Measurements from ENCODE around the gene FASTKD3. TPM values are rescaled to one million over a fixed set of nuclear protein-coding genes. Genes with fewer than 3 reads are reported as not detected.

The FASTKD3 gene
- total RNA-seq, 1 donor from 2014 or later: 5.8 TPM

- Mint-ChIP-seq H3K4me1 (ENCODE audit: unreplicated experiment) (peaks cover 12% of the 10 kb centered on the region), H3K9me3 (ENCODE audit: unreplicated experiment) (no peaks in the 10 kb centered on the region), H3K27me3 (ENCODE audit: unreplicated experiment) (no peaks in the 10 kb centered on the region), H3K27ac (ENCODE audit: unreplicated experiment) (no peak overlapping the region), H3K36me3 (ENCODE audit: unreplicated experiment) (peaks cover 62% of the 10 kb centered on the region), H3K4me3 (ENCODE audit: unreplicated experiment) (no peak overlapping the region)
- DNase-seq (ENCODE audit: extremely low spot score, unreplicated experiment): no peak
- no peak for TF ChIP-seq CTCF (IDR thresholded peaks at IDR 0.05)
These were observed 9.6 kb upstream of the FASTKD3 start for GRCh38 chr5:7878381-7878873.

- Mint-ChIP-seq H3K27ac (ENCODE audit: unreplicated experiment) (no peak overlapping the region), H3K27me3 (ENCODE audit: unreplicated experiment) (no peaks in the 10 kb centered on the region), H3K36me3 (ENCODE audit: unreplicated experiment) (peaks cover 59% of the 10 kb centered on the region), H3K9me3 (ENCODE audit: unreplicated experiment) (no peaks in the 10 kb centered on the region), H3K4me3 (ENCODE audit: unreplicated experiment) (no peak overlapping the region), H3K4me1 (ENCODE audit: unreplicated experiment) (peaks cover 12% of the 10 kb centered on the region)
- no peak for DNase-seq (ENCODE audit: extremely low spot score, unreplicated experiment)
- no peak for TF ChIP-seq CTCF (IDR thresholded peaks at IDR 0.05)
These were observed 9.0 kb upstream of the FASTKD3 start for GRCh38 chr5:7877851-7878250.

GRCh38 chr5:7876867-7877266 lies 8.0 kb upstream of the FASTKD3 start:
- H3K4me1 Mint-ChIP-seq (ENCODE audit: unreplicated experiment): peaks cover 12% of the 10 kb centered on the region
- no peaks in the 10 kb centered on the region for H3K27me3 Mint-ChIP-seq (ENCODE audit: unreplicated experiment)
- no peaks in the 10 kb centered on the region for H3K9me3 Mint-ChIP-seq (ENCODE audit: unreplicated experiment)
- H3K27ac Mint-ChIP-seq (ENCODE audit: unreplicated experiment): no peak overlapping the region
- DNase-seq (ENCODE audit: extremely low spot score, unreplicated experiment): no peak
- no peak overlapping the region for H3K4me3 Mint-ChIP-seq (ENCODE audit: unreplicated experiment)
- H3K36me3 Mint-ChIP-seq (ENCODE audit: unreplicated experiment): peaks cover 53% of the 10 kb centered on the region
- TF ChIP-seq CTCF (IDR thresholded peaks at IDR 0.05): no peak

GRCh38 chr5:7875151-7875550 lies 6.3 kb upstream of the FASTKD3 start:
- Mint-ChIP-seq H3K4me1 (ENCODE audit: unreplicated experiment) (peaks cover 20% of the 10 kb centered on the region), H3K9me3 (ENCODE audit: unreplicated experiment) (no peaks in the 10 kb centered on the region), H3K4me3 (ENCODE audit: unreplicated experiment) (no peak overlapping the region), H3K27ac (ENCODE audit: unreplicated experiment) (no peak overlapping the region), H3K27me3 (ENCODE audit: unreplicated experiment) (no peaks in the 10 kb centered on the region), H3K36me3 (ENCODE audit: unreplicated experiment) (peaks cover 41% of the 10 kb centered on the region)
- TF ChIP-seq CTCF (IDR thresholded peaks at IDR 0.05): no peak
- DNase-seq (ENCODE audit: extremely low spot score, unreplicated experiment): no peak

- Mint-ChIP-seq H3K36me3 (ENCODE audit: unreplicated experiment) (peaks cover 41% of the 10 kb centered on the region), H3K27me3 (ENCODE audit: unreplicated experiment) (no peaks in the 10 kb centered on the region), H3K4me3 (ENCODE audit: unreplicated experiment) (no peak overlapping the region), H3K9me3 (ENCODE audit: unreplicated experiment) (no peaks in the 10 kb centered on the region), H3K4me1 (ENCODE audit: unreplicated experiment) (peaks cover 25% of the 10 kb centered on the region), H3K27ac (ENCODE audit: unreplicated experiment) (no peak overlapping the region)
- DNase-seq (ENCODE audit: extremely low spot score, unreplicated experiment): no peak
- no peak for TF ChIP-seq CTCF (IDR thresholded peaks at IDR 0.05)
These were observed 5.8 kb upstream of the FASTKD3 start for GRCh38 chr5:7874639-7875038.

All from osteocyte (in vitro differentiated cells).